Mammary epithelial cell (primary cell): ENCODE measurements around the gene DOCK6.

Experiments
- EZH2 ChIP-seq: IDR thresholded peaks from 2 replicates; pipeline ENCODE4 v1.6.1; 2012; ENCODE audit warnings: low read length, inconsistent platforms, borderline replicate concordance
- TF ChIP-seq, protein P1 (sequence below), 2 donors: IDR thresholded peaks in 1 of 2; conservative IDR thresholded peaks in 1 of 2; 2 replicates each; pipeline ENCODE4 v1.5.1; 2011 to 2012; ENCODE audit warnings: inconsistent platforms in 2 of 2, low read length in 2 of 2, mild to moderate bottlenecking in 2 of 2, control low read depth in 1 of 2, low read depth in 1 of 2; ENCODE audit not compliant: insufficient read depth in 1 of 2; ENCODE audit errors: extremely low read depth in 1 of 2

DNA sequence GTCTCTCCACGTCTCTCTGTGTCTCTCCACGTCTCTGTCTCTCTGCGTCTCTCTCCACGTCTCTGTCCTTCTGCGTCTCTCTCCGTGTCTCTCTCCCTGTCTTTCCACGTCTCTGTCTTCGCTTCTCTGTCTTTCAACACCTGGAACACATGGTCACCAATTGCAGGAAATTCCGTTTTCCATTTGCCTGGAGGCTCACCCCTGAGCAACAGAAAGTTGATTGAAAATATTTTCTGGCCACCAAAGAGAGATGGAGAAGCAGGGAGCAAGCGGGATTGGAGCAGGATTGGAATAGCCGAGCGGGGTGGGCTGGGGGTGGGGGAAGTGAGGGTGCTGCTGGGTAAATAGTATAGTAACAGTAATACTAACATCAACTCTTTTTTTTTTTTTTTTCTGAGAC is 66.6 kb downstream of the DOCK6 start:
- TF ChIP-seq, protein P1, sequence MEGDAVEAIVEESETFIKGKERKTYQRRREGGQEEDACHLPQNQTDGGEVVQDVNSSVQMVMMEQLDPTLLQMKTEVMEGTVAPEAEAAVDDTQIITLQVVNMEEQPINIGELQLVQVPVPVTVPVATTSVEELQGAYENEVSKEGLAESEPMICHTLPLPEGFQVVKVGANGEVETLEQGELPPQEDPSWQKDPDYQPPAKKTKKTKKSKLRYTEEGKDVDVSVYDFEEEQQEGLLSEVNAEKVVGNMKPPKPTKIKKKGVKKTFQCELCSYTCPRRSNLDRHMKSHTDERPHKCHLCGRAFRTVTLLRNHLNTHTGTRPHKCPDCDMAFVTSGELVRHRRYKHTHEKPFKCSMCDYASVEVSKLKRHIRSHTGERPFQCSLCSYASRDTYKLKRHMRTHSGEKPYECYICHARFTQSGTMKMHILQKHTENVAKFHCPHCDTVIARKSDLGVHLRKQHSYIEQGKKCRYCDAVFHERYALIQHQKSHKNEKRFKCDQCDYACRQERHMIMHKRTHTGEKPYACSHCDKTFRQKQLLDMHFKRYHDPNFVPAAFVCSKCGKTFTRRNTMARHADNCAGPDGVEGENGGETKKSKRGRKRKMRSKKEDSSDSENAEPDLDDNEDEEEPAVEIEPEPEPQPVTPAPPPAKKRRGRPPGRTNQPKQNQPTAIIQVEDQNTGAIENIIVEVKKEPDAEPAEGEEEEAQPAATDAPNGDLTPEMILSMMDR (conservative IDR thresholded peaks at IDR 0.05 in 1 of 2, IDR thresholded peaks at IDR 0.05 in 1 of 2; ENCODE audit: extremely low read depth in 1 of 2, insufficient read depth in 1 of 2, low read depth in 1 of 2, low read length in 2 of 2) = no peak
- no peak for TF ChIP-seq EZH2
